ENCODE data around the gene NHS.

GRCh38 chrX:17592117-17592516, 217.1 kb downstream of the NHS start:
- no peak for TF ChIP-seq CTCF (IDR thresholded peaks at IDR 0.05)
- TF ChIP-seq POLR2A (IDR thresholded peaks at IDR 0.05) = no peak
